GDM1 (cell line): ENCODE measurements around the gene CD6.

ENCODE experiments used
- DNase-seq: peaks from one replicate; lab custom pipeline; 2025; lab: John Stamatoyannopoulos, UW

Gene CD6

DNA sequence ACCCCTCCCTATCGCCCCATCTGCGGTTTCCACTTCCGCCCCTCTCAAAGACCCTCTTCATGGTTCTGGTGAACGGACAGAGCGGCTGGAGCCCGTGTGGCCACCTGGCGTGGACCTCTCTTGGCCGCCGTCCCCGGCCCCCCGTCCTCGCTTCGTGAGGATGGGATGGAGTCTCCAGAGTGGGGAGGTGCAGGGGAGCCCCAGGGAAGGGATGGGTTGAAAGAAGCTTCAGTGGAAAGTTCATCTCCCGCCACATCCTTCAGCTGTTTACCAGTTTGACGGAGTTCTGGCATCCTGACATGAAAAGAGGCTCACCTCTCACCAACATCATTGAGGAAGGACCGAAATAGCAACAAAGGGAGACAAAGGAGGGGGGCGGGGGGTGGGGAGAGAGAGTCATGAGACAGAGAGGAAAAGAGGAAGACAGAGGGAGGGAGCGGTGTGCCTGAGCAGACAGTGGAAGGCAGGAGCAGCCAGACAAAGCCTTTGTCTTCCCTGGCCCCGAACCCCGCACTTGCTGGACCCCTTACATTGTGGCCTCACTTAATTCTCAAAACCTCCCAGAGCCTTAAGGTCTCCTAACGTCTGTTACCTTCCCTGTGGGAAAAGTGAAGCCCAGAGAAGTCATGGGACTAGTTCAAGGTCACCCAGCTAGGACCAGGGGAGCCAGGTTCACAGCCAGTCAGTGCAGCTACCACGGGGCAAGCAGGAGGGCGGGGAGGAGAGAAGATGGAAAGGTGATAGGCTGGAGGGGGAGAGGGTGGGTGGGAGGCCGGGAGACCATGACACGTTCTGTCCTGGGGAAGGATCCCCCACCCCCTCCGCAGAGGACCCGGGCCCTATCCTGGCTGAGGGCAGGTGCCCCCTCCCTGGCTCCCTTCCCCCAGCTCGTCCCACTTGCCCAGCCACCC is 54.9 kb downstream of the CD6 start:
- peak; percentile 47 for DNase-seq

DNA sequence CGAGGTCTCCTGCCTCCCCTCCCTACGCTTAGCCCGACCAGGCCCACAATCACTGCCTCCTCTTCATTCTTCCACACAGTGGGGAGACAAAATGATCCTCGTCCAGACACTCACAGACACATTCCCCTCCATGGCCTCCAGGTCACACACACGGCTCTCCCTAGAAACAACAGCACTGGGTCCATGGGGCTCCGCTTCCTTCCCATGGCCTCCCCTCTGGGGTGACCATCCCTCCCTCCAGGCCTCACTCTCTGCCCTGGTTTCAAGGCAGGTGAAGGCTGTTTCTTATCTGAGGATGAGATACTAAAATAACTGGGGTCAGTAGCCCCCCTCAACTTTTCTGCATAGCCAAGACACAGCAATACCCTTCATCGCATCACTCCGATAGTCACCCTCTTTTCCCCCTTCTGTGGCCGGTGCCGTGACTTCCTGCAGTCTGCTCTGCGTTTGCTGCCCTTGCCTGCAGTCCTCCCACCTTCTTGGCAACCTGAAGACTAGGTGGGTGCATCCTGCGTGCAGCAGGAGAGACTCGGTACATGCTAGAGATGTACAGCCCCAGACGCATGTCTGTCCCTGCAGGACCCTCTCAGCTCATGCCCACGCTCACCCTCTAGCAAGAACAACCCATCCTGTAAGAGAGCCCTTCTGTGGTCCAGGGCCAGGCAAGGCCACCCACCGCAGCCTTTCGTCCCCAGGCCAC is 55.8 kb downstream of the CD6 start:
- no peak for DNase-seq

DNA sequence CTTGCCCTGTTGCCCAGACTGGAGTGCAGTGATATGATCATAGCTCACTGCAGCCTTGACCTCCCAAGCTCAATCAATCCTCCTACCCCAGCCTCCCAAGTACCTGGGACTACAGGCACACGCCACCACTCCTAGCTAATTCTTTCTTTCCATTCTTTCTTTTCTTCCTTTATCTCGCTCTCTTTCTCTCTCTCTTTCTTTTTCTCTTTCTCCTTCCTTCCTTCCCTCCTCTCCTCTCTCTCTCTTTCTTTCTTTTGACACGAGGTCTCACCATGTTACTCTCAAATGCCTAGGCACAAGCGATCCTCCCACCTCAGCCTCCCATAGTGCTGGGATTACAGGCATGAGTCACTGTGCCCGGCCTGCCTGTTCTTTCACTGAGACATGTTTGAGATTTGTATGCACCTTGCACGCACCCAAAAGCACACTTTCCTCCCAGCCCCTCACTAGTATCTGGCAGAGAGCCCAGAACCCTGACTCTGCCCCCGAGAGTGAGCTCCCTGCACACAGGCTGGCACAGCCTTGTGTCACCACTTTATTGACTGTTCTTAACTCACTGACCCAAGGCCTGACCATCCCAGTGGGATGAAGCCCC is 56.8 kb downstream of the CD6 start:
- no peak for DNase-seq

DNA sequence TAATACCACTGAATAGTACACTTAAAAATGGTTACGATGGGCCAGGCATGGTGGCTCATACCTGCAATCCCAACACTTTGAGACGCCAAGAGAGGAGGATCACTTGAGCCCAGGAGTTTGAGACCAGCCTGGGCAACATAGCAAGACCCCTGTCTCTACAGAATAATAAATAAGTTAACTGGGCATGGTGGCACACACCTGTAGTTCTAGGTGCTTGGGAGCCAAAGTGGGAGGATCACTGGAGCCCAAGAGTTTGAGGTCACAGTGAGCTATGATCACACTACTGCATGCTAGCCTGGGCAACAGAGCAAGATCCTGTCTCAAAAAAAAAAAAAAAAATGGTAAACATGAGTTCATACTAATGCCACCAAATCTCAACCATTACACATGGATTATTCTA is 61.3 kb downstream of the CD6 start:
- DNase-seq, result no peak

DNA sequence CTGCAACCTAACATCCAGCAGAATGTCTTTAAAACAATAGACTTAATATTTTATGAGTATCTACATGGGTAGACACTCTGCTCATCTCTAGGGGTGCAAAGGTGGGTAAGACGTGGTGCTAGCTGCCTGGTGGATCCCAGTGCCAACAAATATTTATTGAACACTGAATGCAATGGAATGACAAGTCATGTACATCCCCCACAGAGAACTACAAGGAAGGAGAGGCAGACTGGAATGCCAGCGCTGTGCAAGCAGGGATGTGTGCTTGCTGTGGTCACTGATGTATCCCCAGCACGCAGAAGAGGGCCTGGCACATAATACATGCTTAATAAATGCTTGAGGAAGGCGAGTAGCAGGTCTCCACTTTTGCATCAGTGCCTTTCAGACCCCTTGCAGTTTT is 61.9 kb downstream of the CD6 start:
- no peak for DNase-seq

DNA sequence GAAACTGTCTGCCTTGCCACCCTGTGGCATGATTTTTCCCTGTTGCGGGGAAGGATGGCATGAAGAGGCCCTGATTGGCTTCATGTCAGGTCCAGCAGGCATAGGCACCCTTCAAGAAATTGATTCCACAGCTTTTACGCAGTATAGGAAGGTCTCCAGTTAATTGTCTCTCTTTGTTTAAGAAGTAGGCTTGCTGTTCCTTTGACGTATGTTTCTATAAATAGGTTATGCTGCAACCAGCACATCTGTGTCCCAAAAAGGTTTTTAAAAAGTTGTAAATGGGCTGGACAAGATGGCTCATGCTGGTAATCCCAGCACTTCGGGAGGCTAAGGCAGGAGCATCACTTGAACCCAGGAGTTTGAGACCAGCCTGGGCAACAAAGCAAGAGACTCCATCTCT is 62.6 kb downstream of the CD6 start:
- DNase-seq, result no peak

DNA sequence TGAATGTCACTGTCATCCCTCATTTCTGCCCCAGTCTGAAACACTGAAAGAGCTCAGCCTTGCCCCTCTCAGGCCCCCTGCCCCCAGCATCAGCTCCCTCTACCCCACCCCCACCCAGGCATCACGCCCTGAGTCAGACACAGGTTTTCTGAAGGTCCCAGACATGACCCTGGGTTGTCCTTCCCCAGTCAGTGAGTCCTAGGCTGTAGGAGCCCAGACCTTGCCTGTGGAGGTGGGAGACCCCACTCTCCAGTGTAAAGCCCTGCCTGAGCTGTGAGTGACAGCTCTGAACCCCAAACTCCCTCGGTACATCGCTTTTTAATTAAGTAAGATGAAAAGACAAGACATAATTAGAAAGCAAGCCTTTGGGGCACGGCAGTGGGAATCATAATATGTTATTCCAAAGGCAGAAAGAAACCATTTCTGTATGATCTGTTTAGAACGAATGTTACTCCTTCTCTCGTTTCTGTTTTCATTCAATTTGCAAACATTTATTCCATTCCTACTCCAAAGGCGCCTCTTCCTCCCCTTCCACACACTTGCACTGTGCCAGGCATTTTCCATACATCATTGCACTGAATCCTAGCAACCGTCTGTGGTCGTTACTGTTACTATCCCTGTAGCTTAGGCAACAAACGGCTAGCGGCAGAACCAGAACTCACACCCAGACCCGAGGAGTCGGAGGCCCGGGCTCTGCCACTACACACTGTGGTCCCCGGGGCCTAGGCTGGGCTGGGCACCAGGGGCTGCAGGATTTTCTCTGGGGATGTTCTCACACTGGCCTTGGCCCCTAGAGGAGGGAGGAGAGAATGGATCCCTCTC is 63.4 kb downstream of the CD6 start:
- no peak for DNase-seq

DNA sequence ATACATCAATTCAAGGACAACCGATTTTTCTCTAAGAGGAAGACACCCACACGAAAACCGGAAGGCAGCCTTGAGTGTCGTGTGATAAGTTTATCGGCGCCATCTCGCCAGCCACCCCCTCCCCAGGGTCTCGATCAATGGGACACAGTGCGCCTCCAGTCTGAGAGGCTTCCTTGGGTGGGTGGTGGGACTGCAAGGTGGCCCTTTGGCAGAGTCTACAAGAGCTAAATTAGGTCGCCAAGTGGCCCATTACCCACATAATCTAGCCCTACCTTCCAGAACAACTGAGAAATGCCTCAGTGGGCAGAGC is 64.0 kb downstream of the CD6 start:
- no peak for DNase-seq

DNA sequence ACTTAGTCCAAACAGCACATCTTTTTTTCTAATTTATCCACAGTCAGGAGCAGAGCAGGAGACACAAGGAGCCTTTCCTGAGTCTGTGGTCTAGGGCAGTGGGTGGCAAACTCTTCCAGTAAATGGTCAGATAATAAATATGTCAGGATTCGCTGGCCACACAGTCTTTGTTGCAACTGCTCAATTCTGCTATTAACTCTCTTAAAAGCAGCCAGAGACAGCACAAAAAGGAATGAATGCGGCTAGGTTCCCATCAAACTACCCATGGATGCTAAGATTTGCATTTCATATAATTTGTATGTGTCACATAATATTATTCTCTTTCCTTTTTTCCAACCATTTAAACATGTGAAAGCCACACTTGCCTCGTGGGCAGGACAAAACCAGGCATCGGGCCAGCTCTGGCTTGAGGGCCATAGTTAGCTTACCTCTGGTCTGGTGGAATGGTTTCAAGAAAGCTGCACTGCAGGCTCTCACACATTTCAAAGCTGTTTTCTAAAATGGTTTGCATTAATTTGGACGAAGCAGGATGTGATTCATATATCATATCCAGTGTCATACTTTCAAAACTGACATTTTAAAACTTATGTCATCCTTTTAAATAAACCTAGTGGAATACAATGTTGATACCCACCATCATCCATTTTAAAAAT is 66.1 kb downstream of the CD6 start:
- DNase-seq, result no peak

DNA sequence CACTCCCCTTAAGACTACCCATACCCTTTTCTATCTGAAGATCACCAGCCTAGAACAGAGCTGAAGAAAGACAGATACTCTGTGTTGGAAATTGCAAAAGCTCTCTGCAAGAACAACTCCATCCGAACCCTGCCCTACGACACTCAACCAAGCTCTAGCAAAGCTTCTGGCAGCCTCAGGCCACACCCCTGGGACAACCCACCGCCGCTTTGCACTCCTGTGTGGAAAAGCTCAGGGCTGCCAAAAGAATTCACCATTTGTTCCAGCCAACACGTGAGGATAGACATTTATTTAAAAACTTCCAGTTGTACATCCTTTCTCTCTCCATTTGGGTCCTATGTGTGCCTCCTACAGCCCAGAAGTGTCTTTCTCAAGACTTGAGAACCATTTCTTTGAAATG is 68.4 kb downstream of the CD6 start:
- DNase-seq, result no peak

DNA sequence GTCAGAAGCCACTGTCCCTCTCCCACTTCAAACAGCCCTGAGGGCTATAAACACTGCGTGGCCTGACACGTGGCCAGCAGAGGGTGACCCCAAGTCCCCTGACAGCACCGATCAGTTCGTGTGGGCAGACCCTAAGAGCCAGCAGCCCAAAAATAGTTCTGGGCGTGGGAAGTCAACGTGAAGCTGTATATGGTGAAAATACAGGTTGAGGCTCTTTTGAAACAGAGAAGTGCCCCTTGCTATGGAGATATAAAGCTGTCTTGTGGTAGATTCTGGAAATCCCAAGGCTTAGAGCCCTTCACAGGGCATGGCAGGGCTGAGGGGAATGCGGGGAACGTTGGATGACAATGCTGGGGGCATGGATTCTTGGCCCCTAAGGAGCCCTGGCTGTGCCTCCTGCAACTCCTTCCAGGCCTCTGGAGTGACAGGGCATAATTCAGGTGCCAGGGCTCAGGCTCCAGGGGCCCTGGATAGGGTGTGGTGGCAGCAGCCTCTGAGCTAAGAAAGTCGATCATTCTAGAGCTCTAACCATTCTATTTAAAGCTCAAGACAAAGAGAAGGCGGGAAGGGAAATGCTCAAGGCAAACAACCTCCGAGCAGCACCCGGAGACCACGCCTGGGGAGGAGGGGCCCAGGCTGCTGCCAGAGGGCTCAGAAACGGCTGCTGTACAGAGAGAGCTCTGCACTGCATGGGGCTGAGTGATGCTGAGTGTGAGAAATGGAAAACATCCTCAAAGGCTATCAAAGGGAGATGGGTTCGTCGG is 70.5 kb downstream of the CD6 start:
- peak; percentile 81 for DNase-seq

DNA sequence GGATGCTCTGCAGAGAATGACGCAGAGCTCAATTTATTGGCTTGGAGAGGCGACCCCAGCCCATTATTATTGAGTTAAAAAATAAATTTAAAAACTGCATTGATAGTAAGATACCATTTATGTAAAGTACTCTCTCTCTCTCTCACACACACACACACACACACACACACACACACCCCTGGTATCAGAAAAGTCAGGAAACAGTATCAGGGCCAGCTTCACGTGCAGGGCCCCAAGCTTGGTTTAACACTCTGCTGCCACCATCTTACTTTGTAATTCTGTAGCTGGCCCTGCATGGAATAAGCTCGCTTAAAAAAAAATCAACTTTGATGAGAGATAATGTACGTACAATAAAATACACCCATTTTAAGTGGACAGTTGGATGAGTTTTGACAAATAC is 71.1 kb downstream of the CD6 start:
- no peak for DNase-seq

DNA sequence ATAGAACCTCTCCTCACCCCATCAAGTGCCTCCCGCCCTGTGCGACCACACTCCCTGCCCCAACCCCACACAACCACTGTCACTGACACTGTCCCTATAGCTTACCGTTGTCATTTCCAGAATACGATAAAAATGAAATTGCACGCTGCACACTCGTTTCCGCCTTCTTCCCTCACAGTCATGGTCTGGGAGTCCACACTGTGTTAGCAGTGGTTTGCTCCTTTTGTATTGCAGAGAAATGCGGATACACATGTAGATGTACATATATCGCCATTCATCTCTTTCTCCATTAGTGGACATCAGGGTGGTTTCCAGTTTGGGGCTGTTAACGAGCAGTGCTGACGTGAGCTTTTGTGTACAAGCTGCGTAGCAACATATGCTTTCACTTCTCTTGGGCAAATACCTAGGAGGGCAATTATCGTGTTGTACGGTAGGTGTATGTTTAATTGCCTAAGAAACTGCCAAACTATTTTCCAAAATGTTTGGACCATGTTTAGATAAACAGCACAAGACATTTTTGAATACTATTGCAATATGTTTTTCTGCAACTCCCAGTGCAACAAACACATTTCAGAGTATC is 71.6 kb downstream of the CD6 start:
- no peak for DNase-seq

DNA sequence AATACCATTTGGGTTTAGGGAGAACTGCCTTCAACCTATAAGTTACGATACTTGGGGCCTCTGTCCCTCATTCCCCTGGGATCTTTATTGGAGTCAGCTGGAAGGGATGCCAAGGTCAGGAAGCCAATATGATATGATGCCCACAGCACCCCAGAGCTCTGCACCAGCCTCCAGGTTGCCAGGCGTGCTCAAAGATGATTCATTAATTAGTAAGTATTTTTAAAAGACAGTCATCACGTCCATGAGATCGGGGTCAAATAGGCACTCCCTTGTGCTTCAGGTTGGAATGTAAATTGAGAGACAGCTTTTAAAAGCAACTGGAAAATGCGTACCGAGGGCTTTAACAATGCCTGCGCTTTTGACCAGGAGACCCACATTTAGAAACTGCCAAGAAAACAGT is 73.8 kb downstream of the CD6 start:
- DNase-seq, result no peak

DNA sequence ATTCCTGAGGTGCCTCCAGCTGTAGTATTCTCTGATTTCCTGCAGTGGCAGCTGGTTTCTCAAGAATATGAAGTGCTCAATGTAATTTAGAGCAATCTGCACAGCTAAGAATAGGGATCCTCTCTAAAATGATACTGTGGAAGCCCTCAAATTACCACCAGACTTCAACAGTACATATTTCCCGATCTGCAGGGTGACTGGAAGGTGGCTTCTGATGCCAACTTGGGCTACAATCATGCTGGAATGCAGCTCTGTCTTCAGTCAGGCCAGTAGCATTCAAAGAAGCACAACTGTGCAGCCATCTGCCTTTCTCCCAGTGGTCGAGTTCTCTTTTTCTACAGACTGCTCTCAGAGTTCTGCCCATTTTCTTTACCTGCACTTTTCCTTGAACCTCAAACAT is 75.4 kb downstream of the CD6 start:
- no peak for DNase-seq

DNA sequence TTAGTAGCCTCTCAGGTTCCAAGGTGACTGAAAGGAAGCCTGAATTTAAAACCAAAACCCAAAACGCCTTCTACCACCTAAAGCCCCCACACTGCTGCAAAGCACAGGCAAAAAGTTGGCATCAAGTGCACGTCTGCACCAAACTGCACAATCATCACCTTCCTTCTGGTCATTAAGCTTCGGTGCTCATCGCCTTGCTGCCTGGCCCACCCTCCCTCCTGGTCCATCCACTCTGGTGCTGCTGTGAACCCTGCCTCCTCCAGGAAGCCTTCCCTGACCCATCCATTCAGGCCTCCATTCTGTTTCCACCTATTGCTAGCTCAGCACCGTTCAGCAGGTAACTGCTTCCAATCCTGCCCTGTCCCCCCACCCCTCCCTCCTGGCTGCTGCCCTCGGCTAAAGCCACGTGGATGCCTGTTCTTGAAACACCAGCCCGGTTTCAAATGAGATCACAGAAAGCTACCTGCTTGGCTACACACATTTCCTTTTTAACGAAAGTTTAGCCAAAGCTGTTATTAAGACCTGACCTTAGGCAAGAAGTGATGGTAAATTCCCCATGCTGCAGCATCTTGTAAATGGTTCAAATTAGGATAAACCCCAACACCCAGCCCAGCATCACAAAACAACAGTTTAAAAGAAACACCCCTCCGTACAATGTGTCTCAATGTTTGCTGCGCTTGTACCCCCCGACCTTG is 77.0 kb downstream of the CD6 start:
- no peak for DNase-seq

DNA sequence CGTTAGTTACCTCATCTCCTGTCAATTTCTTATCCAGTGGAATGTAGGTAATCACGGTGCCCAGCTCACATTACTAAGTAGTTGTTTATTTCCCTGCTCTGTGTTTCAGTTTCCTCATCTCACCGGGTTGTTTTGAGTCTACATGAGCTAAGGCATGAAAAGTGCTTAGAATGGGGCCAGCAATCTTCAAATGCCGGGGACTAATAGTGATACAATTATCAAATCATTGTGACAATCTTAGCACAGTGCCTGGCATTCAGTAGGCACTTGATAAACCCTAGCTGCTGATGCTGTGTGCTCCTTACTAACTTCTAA is 77.5 kb downstream of the CD6 start:
- no peak for DNase-seq

DNA sequence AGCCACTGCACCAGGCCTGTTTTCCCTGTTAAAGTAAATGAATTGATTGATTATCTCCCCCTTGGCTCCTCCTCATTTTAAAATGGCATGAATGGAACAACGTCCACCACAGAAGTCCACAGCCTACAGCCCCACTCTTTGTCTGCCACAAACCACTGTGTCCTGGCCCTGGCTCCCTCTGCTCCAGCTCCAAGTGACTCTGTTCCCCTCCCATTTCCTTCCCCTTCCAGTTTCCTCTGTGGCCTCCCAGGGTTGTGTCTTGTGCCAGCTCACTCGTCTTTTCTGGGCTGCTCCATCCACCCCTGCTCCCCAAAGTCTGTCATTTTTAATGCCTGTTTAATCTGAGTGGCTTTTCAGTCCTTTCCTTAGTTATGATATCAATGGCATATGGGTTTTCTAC is 78.4 kb downstream of the CD6 start:
- DNase-seq, result no peak

DNA sequence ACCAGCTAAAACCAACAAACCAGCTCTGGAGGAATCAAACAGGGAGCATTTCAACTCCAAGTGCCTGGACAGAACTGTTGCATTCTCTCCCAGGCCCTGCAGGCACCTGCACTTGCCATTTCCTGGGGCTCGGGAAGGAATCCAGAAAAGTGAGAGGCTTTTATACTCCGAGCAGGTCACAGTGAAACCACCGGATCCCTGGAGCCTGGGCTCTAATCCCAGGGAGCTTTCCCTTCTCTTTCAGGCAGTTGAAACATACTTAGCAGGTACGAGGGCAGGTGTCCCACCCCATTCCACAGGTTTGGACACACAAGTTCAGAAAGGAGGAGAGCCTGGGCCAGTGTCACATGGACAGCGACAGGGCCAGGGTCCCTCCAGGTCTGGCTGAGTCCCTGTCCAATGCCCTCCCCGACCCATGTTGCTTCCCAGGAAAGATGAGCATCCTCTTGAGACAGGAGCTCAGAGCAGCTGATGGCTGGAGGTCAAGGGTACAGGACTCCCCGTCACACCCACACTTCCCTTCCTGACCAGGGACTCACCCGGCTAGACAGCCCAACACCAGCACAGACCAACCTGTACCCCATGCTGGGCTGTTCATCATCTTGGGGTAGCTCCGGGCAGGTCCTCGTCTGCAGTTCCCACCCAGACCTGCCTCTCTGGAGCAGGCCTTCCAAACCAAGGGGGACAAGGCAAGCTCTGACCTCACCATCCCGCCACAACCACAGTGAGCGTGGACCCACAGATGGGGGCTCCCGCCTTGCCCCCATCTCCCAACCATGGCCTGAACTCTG is 80.9 kb downstream of the CD6 start:
- no peak for DNase-seq

DNA sequence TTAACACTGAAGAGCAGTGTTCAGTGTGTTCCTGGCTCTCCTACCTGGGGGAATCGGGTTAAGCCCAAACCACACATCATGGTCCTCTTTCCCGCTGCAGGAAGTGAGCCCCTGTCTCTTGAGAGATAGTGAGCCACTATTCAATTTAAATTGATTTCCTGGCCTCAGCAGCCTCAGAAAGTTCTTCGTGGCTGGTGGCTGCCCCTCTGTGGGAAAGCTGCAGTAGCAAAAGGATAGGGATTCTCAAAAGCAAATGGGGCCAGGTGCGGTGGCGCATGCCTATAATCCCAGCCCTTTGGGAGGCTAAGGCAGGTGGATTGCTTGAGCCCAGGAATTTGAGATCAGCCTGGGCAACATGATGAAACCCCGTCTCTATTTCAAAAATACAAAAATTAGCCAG is 81.7 kb downstream of the CD6 start:
- DNase-seq, result no peak
